Osteoblast (primary cell): ENCODE data around the gene ERG. TPM values are rescaled to one million over a fixed set of nuclear protein-coding genes. Genes with fewer than 3 reads are reported as not detected.

Experiments used
- DNase-seq: peaks from one replicate; pipeline ENCODE4 v3.0.0; 2011; ENCODE audit warnings: low spot score, mixed read lengths; ENCODE audit not compliant: insufficient read length; ENCODE audit errors: missing footprints
- H2AFZ ChIP-seq: 2 replicates; pipeline ENCODE4 v1.6.0; 2011; ENCODE audit warnings: mild to moderate bottlenecking, low read length
- H3K27ac ChIP-seq: 2 replicates; pipeline ENCODE4 v1.5.1; 2011; ENCODE audit warnings: mild to moderate bottlenecking, low read depth, low read length, moderate library complexity
- H3K27me3 ChIP-seq: 2 replicates; pipeline ENCODE4 v1.6.0; 2012; ENCODE audit warnings: mild to moderate bottlenecking, control low read depth, inconsistent platforms, low read length, moderate library complexity; ENCODE audit not compliant: insufficient read depth
- H3K36me3 ChIP-seq: 2 replicates; pipeline ENCODE4 v1.5.1; 2011; ENCODE audit warnings: mild to moderate bottlenecking, low read length, control low read depth, moderate library complexity; ENCODE audit not compliant: insufficient read depth
- H3K4me1 ChIP-seq: 2 replicates; pipeline ENCODE4 v1.5.1; 2011; ENCODE audit warnings: mild to moderate bottlenecking, low read length, control low read depth, moderate library complexity; ENCODE audit not compliant: insufficient read depth
- H3K4me2 ChIP-seq: 2 replicates; pipeline ENCODE4 v1.6.0; 2011; ENCODE audit warnings: mild to moderate bottlenecking, low read length; ENCODE audit not compliant: insufficient read depth
- H3K4me3 ChIP-seq: fragments of 200-600 bp; sonication (generic); 3 replicates; pipeline ENCODE4 v1.5.1; 2012; ENCODE audit warnings: mild to moderate bottlenecking, low read length, inconsistent platforms; ENCODE audit not compliant: insufficient read depth
- H3K79me2 ChIP-seq: 2 replicates; pipeline ENCODE4 v1.6.0; 2012; ENCODE audit warnings: mild to moderate bottlenecking, low read length, control low read depth, inconsistent platforms; ENCODE audit not compliant: insufficient read depth
- H3K9me3 ChIP-seq: 2 replicates; pipeline ENCODE4 v1.5.1; 2011; ENCODE audit warnings: low read depth, low read length, control low read depth
- H4K20me1 ChIP-seq: 2 replicates; pipeline ENCODE4 v1.6.0; 2012; ENCODE audit warnings: mild to moderate bottlenecking, low read length, control low read depth; ENCODE audit not compliant: insufficient read depth
- total RNA-seq: library from RNA; depleted of rRNA; stranded (reverse); fragments of >200 nt; gene quantifications from 2 replicates; pipeline ENCODE4 v1.2.3, GENCODE V29; 2012
- TF ChIP-seq, protein P1 (sequence below): IDR thresholded peaks from 2 replicates; pipeline ENCODE4 v1.5.1; 2011; ENCODE audit warnings: mild to moderate bottlenecking, low read depth, low read length, moderate library complexity; ENCODE audit errors: extremely low read depth

Gene ERG
- total RNA-seq, 1 donor = 1.1 TPM

DNA sequence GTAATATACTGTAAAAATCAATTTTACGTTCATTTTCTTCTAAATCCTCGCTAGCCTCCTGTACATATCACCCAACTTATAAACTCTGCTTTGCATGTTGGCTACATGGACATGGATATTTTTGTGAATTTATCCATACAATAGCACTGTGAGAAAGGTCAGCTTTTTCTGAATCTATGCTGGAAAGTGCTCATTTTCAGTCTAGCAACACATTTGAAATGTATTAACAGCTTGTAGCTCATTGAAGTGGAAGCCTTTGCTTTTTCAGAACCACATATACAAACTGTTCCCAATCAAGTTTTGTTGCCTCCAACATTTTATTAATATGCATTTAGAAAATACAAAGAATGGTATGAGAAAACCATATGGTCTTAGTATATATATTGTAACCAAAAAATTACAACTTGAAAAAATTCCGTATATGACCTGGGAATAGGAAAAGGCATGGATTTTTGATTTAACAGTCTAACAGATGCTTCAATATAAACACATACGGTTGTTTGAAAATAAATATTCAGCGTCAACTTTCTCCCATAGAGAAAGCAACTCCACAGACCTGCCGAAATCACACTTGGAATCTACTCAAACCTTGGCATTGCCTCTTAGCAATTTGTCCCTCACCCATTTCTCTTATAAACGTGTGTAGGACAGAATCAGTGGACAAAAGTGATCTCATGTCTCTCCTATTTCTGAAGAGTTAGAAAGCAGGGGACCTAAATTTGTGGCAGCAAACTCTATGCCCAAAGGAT is 112.7 kb downstream of the ERG start:
- no peak overlapping the region for H3K4me2 ChIP-seq
- H4K20me1 ChIP-seq = no peaks in the 10 kb centered on the region
- no peak overlapping the region for H3K27ac ChIP-seq
- no peak for DNase-seq
- H3K4me1 ChIP-seq = no peaks in the 10 kb centered on the region
- no peaks in the 10 kb centered on the region for H3K79me2 ChIP-seq
- TF ChIP-seq, protein P1, sequence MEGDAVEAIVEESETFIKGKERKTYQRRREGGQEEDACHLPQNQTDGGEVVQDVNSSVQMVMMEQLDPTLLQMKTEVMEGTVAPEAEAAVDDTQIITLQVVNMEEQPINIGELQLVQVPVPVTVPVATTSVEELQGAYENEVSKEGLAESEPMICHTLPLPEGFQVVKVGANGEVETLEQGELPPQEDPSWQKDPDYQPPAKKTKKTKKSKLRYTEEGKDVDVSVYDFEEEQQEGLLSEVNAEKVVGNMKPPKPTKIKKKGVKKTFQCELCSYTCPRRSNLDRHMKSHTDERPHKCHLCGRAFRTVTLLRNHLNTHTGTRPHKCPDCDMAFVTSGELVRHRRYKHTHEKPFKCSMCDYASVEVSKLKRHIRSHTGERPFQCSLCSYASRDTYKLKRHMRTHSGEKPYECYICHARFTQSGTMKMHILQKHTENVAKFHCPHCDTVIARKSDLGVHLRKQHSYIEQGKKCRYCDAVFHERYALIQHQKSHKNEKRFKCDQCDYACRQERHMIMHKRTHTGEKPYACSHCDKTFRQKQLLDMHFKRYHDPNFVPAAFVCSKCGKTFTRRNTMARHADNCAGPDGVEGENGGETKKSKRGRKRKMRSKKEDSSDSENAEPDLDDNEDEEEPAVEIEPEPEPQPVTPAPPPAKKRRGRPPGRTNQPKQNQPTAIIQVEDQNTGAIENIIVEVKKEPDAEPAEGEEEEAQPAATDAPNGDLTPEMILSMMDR = no peak
- no peak overlapping the region for H2AFZ ChIP-seq
- H3K9me3 ChIP-seq = no peaks in the 10 kb centered on the region
- H3K36me3 ChIP-seq = no peaks in the 10 kb centered on the region
- peaks cover 11% of the 10 kb centered on the region for H3K27me3 ChIP-seq
- no peak overlapping the region for H3K4me3 ChIP-seq

DNA sequence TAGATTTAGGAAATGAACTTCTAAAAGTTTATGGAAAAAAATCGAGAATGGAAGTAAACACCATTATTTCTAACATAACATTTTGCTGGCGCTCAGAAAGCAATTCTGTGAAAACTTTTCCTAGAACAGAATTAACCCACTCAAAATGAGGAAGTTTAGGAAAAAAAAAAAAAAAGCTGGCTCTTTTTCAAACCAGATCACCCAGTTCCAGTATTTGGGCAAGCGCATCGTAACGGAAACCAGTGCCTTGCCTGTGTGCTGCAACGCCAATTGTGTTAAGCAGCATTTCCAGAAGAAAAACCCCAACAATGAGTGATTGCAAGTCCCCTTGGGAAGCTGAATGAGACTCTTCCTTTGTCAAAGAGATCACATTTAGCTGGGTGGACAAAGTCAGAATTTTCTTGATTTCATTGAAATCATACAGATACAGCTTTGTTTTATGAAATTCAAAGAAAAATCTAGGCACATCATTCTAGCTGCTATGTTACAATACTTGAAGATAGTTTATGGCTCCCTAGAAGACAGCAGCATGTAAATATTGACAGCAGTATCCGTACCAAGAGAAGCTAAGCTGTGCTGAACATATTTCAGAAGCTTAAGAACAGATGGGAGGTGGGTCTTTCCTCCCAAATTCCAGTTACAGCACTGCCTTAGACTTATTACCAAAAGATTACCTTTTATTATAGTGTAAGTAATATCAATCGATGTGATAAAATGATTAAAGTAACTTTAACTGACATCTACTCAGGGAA is 113.4 kb downstream of the ERG start:
- DNase-seq = no peak
- Histone ChIP-seq H4K20me1 (no peaks in the 10 kb centered on the region), H3K4me3 (no peak overlapping the region), H2AFZ (no peak overlapping the region), H3K36me3 (no peaks in the 10 kb centered on the region), H3K27ac (no peak overlapping the region), H3K4me2 (no peak overlapping the region), H3K4me1 (no peaks in the 10 kb centered on the region), H3K9me3 (no peaks in the 10 kb centered on the region), H3K27me3 (peaks cover 8% of the 10 kb centered on the region), H3K79me2 (no peaks in the 10 kb centered on the region)
- TF ChIP-seq, protein P1 = no peak

DNA sequence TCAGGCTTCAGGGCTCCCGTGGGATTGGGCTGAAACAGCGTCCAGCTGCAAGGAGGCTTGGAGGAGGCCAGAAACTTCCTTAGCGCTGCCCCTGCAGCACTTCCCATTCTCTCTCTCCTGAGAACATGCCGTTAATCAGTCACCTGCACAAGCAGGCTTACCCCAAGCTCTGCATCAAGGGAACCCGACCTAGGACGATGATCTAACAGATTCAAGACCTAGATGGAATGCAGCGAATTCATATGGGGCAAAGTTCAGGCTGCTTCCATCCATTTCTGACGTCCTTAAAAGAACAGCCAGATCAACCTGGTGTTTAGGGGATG is 114.1 kb downstream of the ERG start:
- no peaks in the 10 kb centered on the region for H3K9me3 ChIP-seq

More for the DNA sequence above, 114.1 kb downstream of the ERG start:
- Histone ChIP-seq H3K4me1 (no peaks in the 10 kb centered on the region), H2AFZ (no peak overlapping the region), H4K20me1 (no peaks in the 10 kb centered on the region), H3K4me3 (no peak overlapping the region), H3K4me2 (no peak overlapping the region), H3K27ac (no peak overlapping the region), H3K79me2 (no peaks in the 10 kb centered on the region), H3K27me3 (peaks cover 8% of the 10 kb centered on the region), H3K36me3 (no peaks in the 10 kb centered on the region)
- no peak for DNase-seq
- TF ChIP-seq, protein P1 = no peak
